ENCODE results near the gene C12orf57.

Gene C12orf57

DNA sequence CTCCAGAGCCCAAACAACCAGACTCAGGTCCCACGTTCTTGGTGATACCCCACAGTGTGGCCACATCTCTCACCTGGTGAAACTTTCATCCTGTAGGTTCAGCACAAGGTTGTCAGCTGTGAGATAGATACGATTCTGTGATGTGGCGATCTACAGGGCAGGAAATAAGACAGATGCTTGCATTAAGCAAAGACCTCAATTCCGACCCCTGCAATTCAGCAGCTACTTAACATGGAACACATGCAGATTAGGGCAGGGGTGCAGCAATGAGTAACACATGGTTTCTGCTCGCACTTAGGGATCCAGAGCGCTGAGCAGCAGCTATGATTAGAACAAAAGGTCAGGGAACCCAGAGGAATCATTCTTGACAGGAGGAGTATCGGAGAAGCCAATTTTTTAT, 22.5 kb downstream of the C12orf57 start:
- DNase-seq = no peak

DNA sequence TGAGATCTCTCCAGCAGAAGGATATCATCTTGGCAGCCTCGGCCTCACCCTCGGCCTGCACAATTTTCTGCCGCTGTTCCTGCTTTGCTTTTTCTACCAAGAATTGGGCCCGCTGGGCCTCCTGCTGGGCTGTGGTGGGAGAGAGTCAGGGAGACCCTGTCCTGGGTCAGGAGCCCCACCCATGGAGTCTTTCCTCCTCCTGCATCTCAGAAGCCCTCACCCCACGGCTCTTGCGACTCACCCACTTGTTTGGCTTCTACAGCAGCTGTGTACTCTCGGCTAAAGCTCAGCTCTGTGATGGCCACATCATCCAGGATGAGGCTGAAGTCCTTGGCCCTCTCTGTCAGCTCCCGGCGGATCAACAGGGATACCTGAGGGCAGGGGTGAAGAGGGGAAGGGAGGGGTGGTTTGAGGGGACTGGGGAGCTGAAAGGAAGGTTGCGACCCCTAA, 23.9 kb downstream of the C12orf57 start:
- DNase-seq = no peak

DNA sequence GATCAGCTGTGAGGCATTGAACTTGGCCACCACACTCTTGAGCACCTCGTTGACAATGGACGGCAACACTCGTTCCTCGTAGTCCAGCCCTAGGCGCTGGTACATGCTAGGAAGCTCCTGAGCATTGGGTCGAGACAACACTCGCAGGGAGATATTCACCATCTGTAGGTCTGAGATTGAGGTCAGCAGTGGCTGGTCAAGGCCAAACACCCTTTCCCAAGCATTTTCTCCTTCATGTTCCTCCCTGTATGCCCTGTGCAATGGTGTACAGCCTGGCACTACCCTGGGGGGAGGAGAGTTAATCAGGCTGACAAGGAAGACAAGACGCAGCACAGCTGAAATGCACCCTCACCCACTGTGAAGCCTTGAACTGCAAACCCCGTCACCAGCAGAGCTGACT, 24.6 kb downstream of the C12orf57 start:
- no peak for DNase-seq

DNA sequence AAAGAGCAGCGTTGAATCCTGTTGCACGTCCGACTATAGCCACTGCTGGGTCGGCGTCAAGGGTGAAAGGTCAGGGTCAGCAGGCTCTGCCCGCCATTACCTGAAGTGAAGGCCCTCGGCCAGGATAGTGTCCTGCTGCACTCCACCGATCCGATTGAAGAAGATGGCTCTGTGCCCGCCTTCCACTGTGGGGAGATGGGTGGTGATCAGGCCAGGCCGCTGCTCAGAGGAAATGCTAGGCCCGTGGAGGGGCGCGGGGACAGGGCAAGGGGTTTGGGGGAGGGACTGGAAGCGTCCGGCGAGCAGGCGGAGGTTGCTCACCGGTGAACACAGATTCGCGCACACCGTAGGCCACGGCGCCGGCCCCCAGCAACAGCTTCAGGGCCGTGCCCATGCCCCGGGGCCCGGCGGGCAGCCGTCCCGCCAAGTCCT, 26.3 kb downstream of the C12orf57 start:
- DNase-seq = no peak

DNA sequence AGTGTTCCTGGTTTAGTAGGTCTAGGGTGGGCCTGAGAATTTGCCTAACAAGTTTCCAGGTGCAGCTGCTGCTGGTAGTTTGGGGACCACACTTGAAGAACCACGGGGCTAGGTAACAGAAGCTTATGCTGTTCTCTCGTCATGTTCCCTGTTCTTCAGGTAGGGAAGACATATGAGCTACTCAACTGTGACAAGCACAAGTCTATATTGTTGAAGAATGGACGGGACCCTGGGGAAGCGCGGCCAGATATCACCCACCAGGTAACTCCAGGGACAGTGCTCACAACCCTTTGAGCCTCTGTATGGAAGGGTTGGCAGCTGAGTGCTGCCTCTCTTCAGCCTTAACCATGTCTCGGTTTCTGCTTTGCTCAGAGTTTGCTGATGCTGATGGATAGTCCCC, 30.4 kb downstream of the C12orf57 start:
- no peak for DNase-seq

DNA sequence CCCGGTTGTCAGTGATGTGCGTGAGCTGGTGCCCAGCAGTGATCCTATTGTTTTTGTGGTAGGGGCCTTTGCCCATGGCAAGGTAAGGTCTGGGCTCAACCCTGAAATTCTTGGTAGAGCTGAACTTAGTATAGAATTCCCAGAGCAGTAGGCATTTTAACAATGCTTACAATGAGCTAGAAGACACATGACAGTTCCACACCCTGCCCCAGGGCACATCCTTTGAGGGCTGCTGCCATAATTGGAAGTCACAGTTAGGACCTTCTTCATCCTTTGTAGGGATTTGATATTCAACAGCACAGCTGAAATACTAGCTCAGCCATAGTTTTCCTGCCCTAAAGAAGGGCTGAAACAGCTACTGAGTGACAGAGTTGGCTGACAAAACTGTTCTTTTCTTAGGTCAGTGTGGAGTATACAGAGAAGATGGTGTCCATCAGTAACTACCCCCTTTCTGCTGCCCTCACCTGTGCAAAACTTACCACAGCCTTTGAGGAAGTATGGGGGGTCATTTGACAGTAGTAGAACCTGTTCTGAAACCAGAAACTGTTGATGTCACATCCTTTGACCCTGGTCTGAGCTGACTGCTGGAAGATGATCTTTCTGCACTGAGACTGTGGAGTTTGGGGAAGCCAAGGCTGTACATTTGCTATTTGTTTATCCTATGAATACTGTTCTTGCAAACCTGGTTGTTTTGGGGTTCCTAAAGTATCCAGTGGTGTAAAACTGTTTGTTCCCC, 31.6 kb downstream of the C12orf57 start:
- no peak for DNase-seq

DNA sequence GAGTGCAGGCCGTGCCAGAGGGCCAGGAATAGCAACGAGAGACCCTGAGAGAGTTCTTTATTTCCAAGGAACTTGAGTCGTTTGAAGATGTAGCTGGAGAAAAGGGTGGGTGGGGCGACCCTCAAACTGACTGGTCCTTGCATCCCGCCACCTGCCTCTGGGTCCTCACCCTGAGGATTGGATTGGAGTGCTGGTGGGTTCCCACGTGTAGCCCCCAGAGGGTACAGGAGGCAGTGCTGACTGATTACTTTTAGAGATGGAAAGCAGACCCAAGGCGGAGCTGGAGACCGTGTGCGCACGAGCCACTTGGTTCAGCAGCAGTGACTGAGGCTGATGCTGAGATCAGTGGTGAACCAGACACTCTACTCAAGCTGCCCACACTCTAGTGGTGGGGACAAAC, 33.8 kb downstream of the C12orf57 start:
- no peak for DNase-seq

DNA sequence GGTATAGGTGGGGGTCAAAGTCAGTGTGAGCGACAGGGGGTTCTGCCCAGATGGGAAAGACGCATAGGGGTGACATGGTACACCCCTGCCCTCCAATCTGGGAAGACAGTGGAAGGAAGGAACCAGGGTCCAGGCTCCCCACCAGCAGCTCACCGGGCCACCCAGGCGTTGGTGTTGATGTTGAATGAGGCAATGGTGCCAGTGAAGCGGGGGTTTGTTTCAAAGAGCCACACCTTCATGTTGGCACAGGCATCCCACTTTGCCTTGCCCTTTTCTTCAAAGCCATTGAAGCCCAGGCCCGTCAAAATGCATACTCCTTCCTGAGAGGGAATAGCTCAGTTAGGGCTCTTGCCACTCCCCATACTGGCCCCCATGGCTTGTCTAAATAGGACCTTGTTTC, 34.4 kb downstream of the C12orf57 start:
- no peak for DNase-seq

DNA sequence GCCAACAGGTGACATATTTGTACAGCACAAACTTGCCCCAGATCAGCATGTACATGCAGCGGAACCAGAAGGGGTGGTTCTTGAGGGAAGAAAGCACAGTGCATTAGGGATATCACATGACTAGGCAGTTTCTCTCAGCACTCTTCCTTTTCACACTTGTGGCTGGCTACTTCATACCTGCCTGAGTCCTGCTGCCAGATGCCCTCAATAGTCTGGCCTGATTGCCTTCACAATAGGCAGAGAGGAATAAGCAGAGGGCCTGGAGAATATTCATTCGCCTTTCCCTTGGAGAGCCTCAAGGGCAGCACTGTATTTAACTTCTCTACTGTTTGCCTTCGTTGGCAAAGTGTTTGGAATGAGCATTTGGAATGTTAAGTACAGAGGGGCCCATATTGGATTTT, 34.8 kb downstream of the C12orf57 start:
- DNase-seq = no peak

DNA sequence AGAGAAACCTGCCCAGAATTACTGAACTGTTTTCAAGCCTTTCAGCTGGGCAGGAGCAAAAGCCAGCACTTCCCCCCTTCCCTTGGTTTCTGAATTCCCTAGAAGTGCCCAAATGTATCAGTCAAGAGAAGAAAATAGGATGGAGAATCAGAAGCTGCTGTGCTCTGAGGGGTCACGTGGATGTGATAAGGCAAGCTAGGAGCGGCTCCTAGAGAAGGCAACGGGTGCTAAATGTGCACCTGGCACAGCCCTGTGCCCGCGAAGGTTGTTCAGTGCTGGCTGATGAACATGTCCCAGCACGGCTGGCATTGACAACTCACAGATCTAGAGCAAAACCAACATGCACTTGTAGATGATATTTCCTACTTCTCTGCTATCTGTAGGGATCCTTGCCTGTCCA, 35.2 kb downstream of the C12orf57 start:
- DNase-seq = no peak

DNA sequence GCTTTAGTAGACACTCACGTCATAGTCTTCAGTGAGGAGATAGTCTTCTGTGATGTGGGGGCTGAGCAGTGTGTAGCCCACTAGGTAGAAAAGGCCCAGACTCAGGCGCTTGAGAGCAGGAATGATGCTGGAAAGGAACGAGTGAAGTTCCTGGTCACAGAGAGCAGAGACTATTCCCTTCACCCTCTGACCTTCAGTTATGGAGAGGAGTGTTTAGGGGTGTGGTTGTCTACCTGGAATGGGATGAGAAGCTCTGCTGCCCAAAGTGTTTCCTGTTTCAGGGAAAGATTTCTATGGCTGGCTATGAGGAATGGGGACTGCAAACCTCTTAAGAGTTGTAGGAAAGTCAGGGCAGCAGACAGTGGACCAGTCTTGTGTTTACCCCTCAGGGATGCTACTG, 35.6 kb downstream of the C12orf57 start:
- no peak for DNase-seq

DNA sequence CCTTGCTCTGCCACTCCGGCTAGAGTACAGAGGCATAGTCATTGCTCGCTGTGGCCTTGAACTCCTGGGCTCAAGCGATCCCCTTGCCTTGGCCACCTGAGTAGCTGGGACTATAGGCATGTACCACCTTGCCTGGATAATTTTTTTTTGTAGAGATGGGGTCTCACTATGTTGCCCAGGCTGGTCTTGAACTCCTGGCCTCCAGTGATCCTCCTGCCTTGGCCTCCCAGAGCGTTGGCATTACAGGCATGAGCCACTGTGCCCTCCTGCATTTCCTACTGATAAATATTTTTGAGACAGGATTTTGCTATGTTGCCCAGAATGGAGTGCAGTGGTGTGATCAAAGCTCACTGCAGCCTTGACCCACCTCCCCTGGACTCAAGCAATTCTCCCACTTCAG, 36.3 kb downstream of the C12orf57 start:
- DNase-seq = no peak

DNA sequence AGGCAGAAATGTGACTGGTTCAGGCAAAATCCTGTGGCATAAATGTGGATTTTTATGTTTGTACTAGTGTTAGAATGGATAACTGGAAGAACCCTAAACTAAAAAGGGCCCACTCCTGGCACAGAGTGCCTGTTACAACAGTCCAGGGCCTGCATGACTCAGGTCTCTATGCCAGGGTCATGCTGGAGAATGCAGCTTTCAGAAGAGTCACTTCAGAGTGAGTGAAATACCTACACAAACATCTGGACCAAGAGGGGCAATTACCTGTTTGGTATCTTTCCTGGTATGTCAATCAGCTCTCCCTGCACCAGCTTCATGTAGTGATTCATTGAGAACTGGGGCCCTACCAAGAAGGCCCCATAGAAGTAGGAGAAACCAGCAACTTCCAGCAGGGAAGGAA, 36.9 kb downstream of the C12orf57 start:
- no peak for DNase-seq

DNA sequence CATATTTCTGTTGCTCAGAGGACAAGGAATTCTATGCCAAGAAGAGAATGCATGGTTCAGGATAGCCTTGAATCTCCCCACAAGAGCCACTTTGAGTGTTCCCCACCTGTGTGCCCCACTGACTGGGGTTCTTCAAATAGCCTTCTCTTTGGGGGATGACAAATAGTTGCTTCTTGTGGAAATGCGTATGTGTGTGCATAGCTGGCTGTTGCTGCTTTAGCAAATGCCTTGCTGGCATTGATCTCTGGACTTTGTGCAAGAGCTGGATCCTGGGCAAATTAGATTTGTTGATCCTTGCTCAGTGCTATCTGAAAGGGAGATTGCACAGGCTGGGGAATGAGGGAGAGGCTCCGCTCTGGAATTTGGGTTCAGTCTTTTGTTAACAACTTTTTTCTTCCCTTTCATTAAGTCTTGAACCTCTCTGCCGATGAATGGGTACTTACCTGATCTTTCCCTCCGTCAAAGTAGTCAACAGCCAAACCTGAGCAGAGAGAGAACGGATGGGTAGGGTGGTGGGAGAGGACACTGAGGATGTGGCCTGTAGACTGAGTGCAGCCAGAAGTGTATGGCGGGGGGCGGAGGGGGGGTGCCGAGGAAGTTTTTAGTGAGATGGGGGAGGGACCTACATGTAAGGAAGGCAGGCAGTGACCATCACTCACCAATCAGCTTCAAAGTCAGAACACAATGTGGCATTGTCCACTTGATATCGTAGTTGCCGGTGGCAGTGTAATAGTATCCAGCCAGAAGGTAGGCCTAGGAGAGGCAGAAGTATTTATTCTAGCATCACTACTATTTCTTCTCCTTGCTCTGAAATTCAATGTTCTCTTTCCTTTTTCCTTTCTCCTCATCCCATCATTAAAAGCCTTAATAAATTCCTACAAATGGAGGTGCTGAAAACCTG, 37.6 kb downstream of the C12orf57 start:
- no peak for DNase-seq

DNA sequence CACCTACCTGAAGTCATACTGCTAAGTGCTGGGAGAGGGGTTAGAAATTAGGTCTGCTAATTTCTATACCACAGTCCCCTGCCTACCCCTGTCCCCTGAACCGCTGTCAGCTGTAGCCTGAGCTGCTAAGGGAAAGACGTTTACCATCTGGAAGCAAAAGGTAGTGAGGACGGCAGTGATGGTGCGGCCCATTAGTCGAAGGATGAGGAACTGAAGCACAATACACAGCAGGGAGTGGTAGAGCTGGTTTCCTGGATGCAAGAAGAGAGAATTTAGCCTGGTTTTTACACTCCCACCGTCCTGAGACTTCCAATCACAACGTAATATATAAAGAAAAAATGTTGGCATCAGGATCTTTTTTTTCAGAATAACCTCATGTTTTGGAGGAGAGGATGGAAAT, 38.7 kb downstream of the C12orf57 start:
- no peak for DNase-seq

DNA sequence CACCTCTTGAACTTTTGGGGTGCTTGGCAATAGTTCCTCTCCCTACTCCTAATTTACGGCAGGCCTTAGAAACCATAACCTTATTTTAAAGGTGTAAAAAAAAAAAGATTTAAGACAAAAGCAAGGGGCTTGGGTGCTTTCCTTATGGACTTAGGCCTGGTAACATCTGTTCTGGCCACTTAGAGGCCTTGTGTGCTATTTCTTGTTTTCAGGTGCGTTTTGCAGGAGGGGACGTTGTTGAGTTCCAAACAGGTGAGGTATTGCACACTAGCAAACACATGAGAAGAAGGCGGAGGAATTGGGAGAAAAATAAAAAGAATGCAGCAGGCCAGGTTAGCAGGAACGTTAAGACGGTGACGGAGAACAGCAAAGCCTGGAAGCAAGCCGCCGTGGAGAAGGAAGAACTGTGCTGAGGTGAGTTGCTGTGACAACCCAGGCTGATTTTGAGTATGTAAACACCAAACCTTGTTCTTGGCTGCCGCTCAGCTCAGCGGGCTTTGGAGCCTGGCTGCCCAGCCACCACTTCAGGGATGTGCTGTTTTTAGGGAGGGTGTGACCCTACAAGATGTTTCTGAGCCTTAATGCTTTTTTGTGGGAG, 44.2 kb downstream of the C12orf57 start:
- DNase-seq = no peak
